ENCODE data around the gene POLDIP3. TPM values are rescaled to one million over a fixed set of nuclear protein-coding genes. Genes with fewer than 3 reads are reported as not detected.

The POLDIP3 gene
- total RNA-seq, 1 experiment from 2014 or later = 67.6 TPM

- TF ChIP-seq FOSL1 (IDR thresholded peaks at IDR 0.05; ENCODE audit: low read depth) = no peak
- TF ChIP-seq REST (IDR thresholded peaks at IDR 0.05; ENCODE audit: low read depth) = no peak
- TF ChIP-seq POLR2AphosphoS5 (IDR thresholded peaks at IDR 0.05; ENCODE audit: low read depth, low read length) = no peak
- TF ChIP-seq JUND (IDR thresholded peaks at IDR 0.05) = no peak
- TF ChIP-seq, protein P1, sequence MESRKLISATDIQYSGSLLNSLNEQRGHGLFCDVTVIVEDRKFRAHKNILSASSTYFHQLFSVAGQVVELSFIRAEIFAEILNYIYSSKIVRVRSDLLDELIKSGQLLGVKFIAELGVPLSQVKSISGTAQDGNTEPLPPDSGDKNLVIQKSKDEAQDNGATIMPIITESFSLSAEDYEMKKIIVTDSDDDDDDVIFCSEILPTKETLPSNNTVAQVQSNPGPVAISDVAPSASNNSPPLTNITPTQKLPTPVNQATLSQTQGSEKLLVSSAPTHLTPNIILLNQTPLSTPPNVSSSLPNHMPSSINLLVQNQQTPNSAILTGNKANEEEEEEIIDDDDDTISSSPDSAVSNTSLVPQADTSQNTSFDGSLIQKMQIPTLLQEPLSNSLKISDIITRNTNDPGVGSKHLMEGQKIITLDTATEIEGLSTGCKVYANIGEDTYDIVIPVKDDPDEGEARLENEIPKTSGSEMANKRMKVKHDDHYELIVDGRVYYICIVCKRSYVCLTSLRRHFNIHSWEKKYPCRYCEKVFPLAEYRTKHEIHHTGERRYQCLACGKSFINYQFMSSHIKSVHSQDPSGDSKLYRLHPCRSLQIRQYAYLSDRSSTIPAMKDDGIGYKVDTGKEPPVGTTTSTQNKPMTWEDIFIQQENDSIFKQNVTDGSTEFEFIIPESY (IDR thresholded peaks at IDR 0.05; ENCODE audit: extremely low read depth, insufficient replicate concordance, low read length) = no peak
- DNase-seq (ENCODE audit: low read depth, low spot score) (no peak), ATAC-seq (no peak)
- no peak overlapping the region for H3K4me2 ChIP-seq (ENCODE audit: low read length)
- peaks cover 24 to 42% of the 10 kb centered on the region in 2 experiments for H3K4me1 ChIP-seq (ENCODE audit: control insufficient read depth in 1 of 2, insufficient read depth in 2 of 2, low read length in 2 of 2)
- H3K9me2 ChIP-seq (ENCODE audit: insufficient read depth) = no peaks in the 10 kb centered on the region
- peak overlapping the region; percentile 67 for H3K27ac ChIP-seq (ENCODE audit: low read depth, low read length)
- RAD21 ChIA-PET (ENCODE audit: low non-redundant PET in 1 of 2, low total read pairs in 2 of 2, uncharacterized antibody in 2 of 2, unreplicated experiment in 2 of 2) = no interaction called here
- POLR2A ChIA-PET = no interaction called here
- peaks cover 0 to 9% of the 10 kb centered on the region in 2 experiments; a peak in 1 of 4 replicates for H3K36me3 ChIP-seq (ENCODE audit: control insufficient read depth in 1 of 2, insufficient read depth in 2 of 2, low read length in 2 of 2)
- BruUV-seq (replicated peaks) = TSS peak; percentile 66
- CTCF ChIA-PET = no interaction called here
- H3K79me2 ChIP-seq (ENCODE audit: insufficient read depth, low read length) = no peaks in the 10 kb centered on the region
- H3K27me3 ChIP-seq (ENCODE audit: insufficient read depth, low read length) = no peaks in the 10 kb centered on the region
- no peaks in the 10 kb centered on the region for H3K9me3 ChIP-seq (ENCODE audit: control insufficient read depth in 1 of 2, insufficient read depth in 1 of 2, low read depth in 1 of 2, low read length in 2 of 2)
- intact Hi-C loops (cut with micrococcal nuclease) = loop anchor here (2.0 kb wide), 1 partner anchor 471 kb away; no protein-coding TSS in a partner anchor
- no peak overlapping the region for H3K4me3 ChIP-seq (replicated peaks in 1 of 2; ENCODE audit: low read depth in 1 of 2, low read length in 2 of 2)
- H2AFZ ChIP-seq (ENCODE audit: low read depth, low read length, poor library complexity, severe bottlenecking) = no peak overlapping the region
- H4K20me1 ChIP-seq (ENCODE audit: insufficient read depth) = no peaks in the 10 kb centered on the region
- no peak overlapping the region for H3K9ac ChIP-seq (ENCODE audit: low read length)
Measured at GRCh38 chr22:42619261-42620063, 4.8 kb upstream of the POLDIP3 start.
